Natural killer cell (primary cell): ENCODE measurements around the gene NFIA. TPM values are rescaled to one million over a fixed set of nuclear protein-coding genes. Genes with fewer than 3 reads are reported as not detected.
A peak's percentile ranks its signal among the peaks of the same experiment; 100 is the strongest.

Source experiments
- ATAC-seq, 3 donors: fragments of 150-1000 bp in 2 of 3; fragments of 200-7000 bp in 1 of 3; cut with Tn5 transposase; 1 replicate in 1 of 3; 2 replicates in 2 of 3; pipeline ENCODE4 v1.10.0; 2021; ENCODE audit warnings: mild to moderate bottlenecking in 2 of 3, moderate library complexity in 2 of 3
- DNase-seq, 2 donors: peaks; one replicate each; pipeline versions ENCODE4 v3.0.0 to v3.0.0-alpha.2; 2013 to 2021; ENCODE audit warnings: mixed read lengths in 1 of 2
- H3K27ac ChIP-seq: one replicate; pipeline ENCODE4 v1.5.1; 2013; ENCODE audit warnings: mild to moderate bottlenecking, low read length
- H3K27me3 ChIP-seq: one replicate; pipeline ENCODE4 v1.6.1; 2013; ENCODE audit warnings: low read length; ENCODE audit not compliant: control insufficient read depth, insufficient read depth
- H3K36me3 ChIP-seq: one replicate; pipeline ENCODE4 v1.6.1; 2013; ENCODE audit warnings: low read length; ENCODE audit not compliant: control insufficient read depth, insufficient read depth
- H3K4me1 ChIP-seq: one replicate; pipeline ENCODE4 v1.6.1; 2013; ENCODE audit warnings: low read length; ENCODE audit not compliant: control insufficient read depth, insufficient read depth
- H3K4me3 ChIP-seq: one replicate; pipeline ENCODE4 v1.5.1; 2013; ENCODE audit warnings: low read length
- H3K9me3 ChIP-seq: one replicate; pipeline ENCODE4 v1.6.1; 2013; ENCODE audit warnings: low read length; ENCODE audit not compliant: control insufficient read depth, insufficient read depth
- H3K27ac Mint-ChIP-seq, 2 donors: one replicate each; pipeline ENCODE4 v1.8.0; 2022; ENCODE audit warnings: mild to moderate bottlenecking in 2 of 2, mixed read lengths in 2 of 2, moderate library complexity in 1 of 2
- H3K27me3 Mint-ChIP-seq, 2 donors: one replicate each; pipeline ENCODE4 v1.8.0; 2022; ENCODE audit warnings: low read depth in 2 of 2, mixed read lengths in 2 of 2
- H3K36me3 Mint-ChIP-seq: one replicate; pipeline ENCODE4 v1.8.0; 2022; ENCODE audit warnings: mixed read lengths
- H3K4me1 Mint-ChIP-seq, 2 donors: one replicate each; pipeline ENCODE4 v1.8.0; 2022; ENCODE audit warnings: mixed read lengths in 2 of 2
- H3K4me3 Mint-ChIP-seq: one replicate; pipeline ENCODE4 v1.8.0; 2022; ENCODE audit warnings: mild to moderate bottlenecking, moderate library complexity, mixed read lengths
- H3K9me3 Mint-ChIP-seq, 2 donors: one replicate each; pipeline ENCODE4 v1.8.0; 2022; ENCODE audit warnings: mixed read lengths in 2 of 2
- WGBS: methylation state at CpG from one replicate; pipeline ENCODE4 v1.1.7; 2013; ENCODE audit warnings: missing lambda C conversion rate; ENCODE audit not compliant: insufficient coverage; 5-methylcytosine and 5-hydroxymethylcytosine counted together
- intact Hi-C: fragments of 100-400 bp; cut with micrococcal nuclease; formaldehyde crosslinking; loops from one replicate; pipeline ENCODE4 v1.14.2; 2022
- total RNA-seq, 4 donors: library from RNA; stranded (reverse); fragments of 120-200 nt in 1 of 4; gene quantifications; one replicate each; pipeline versions ENCODE4 v1.2.3 to v1.2.4, GENCODE V29; 2013 to 2022
- TF ChIP-seq, protein P1 (sequence below): fragments of 200-600 bp; IDR thresholded peaks from one replicate; pipeline ENCODE4 v1.8.0; 2022; ENCODE audit warnings: antibody characterized with exemption

Gene NFIA
- total RNA-seq, 3 donors from 2014 or later (not counting 1 experiment from before 2014, with no cell fraction given), result 3.5 to 6.5 (median 3.6) TPM

DNA sequence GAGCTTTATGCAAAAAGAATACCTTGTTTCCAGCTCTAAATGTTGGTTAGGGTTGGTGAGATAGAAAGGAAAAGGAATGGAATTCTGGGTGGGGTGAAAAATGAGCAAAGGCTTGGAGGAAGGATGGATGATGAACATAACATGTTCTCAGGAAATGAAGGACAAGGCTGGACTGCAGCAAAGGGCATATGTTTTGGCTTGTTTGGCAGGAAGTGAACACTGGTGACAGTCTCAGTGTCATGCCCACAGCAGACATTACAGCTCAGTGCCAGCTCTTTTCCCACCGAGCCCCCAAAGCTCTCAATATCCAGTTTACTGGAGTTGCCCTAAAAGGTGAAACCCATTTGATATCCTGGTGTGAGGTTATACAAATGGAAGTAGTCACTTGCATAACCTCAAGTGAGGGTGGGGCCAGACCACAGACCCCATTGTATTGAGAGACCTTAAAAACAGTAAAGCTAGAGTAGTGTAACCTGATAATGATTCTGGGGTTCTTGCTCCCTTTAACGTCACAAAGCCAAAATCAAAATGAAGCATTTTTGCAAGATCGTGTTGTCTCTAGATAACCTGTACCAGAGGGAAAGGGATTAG, 270.6 kb downstream of the NFIA start:
- 85% methylated on average over 2 of the region's 3 CpGs for WGBS
- intact Hi-C loops, result no loop called here
- no peak overlapping the region for H3K27ac ChIP-seq
- Mint-ChIP-seq H3K9me3 (no peaks in the 10 kb centered on the region), H3K27ac (peak overlapping the region in 1 of 2 donors; percentile 37), H3K27me3 (no peaks in the 10 kb centered on the region), H3K4me1 (peaks cover 8 to 20% of the 10 kb centered on the region in 2 donors), H3K4me3 (no peak overlapping the region), H3K36me3 (no peaks in the 10 kb centered on the region)
- H3K4me3 ChIP-seq, result no peak overlapping the region
- H3K27me3 ChIP-seq, result no peaks in the 10 kb centered on the region
- ATAC-seq (peak in 1 of 3 donors; percentile 48), DNase-seq (no peak)
- TF ChIP-seq, protein P1, sequence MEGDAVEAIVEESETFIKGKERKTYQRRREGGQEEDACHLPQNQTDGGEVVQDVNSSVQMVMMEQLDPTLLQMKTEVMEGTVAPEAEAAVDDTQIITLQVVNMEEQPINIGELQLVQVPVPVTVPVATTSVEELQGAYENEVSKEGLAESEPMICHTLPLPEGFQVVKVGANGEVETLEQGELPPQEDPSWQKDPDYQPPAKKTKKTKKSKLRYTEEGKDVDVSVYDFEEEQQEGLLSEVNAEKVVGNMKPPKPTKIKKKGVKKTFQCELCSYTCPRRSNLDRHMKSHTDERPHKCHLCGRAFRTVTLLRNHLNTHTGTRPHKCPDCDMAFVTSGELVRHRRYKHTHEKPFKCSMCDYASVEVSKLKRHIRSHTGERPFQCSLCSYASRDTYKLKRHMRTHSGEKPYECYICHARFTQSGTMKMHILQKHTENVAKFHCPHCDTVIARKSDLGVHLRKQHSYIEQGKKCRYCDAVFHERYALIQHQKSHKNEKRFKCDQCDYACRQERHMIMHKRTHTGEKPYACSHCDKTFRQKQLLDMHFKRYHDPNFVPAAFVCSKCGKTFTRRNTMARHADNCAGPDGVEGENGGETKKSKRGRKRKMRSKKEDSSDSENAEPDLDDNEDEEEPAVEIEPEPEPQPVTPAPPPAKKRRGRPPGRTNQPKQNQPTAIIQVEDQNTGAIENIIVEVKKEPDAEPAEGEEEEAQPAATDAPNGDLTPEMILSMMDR, result no peak
- no peaks in the 10 kb centered on the region for H3K4me1 ChIP-seq
- H3K36me3 ChIP-seq, result no peaks in the 10 kb centered on the region
- no peaks in the 10 kb centered on the region for H3K9me3 ChIP-seq

DNA sequence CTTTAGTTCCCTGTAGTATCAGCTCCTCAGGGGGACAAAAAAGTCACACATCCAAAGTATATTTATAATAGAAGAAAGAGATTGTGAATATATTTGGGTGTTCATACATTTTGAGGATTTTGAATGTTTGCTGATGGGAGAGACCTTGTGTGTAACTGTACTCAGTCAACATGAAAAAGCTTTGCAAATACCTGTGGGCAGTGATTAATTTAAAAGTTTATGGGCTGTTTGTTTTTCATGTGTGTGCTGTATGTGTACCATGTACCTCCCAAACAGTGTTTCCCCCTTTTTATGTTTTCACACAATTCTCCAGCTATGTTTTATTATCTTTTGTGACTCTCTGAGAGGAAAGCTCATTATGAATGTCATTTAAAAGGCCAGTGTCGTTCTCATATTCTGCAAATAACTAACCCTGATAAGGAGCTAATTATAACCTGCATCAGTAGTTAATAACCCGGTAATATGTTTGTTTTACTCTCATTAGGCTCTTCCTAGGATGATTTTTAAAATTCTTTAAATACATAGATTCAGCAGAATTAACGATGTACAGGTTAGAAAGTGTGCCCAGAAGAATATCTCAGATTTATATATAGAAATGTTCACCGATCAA, 271.5 kb downstream of the NFIA start:
- Mint-ChIP-seq H3K36me3 (no peaks in the 10 kb centered on the region), H3K27ac (no peak overlapping the region), H3K27me3 (no peaks in the 10 kb centered on the region), H3K9me3 (no peaks in the 10 kb centered on the region), H3K4me3 (no peak overlapping the region), H3K4me1 (peaks cover 8 to 20% of the 10 kb centered on the region in 2 donors)
- DNase-seq (no peak), ATAC-seq (no peak)
- no peak overlapping the region for H3K4me3 ChIP-seq
- no peak overlapping the region for H3K27ac ChIP-seq
- intact Hi-C loops, result no loop called here
- H3K36me3 ChIP-seq, result no peaks in the 10 kb centered on the region
- H3K27me3 ChIP-seq, result no peaks in the 10 kb centered on the region
- no peaks in the 10 kb centered on the region for H3K9me3 ChIP-seq
- WGBS, result no CpG with 5 or more reads among the region's 4 CpGs
- TF ChIP-seq, protein P1, result no peak
- no peaks in the 10 kb centered on the region for H3K4me1 ChIP-seq

DNA sequence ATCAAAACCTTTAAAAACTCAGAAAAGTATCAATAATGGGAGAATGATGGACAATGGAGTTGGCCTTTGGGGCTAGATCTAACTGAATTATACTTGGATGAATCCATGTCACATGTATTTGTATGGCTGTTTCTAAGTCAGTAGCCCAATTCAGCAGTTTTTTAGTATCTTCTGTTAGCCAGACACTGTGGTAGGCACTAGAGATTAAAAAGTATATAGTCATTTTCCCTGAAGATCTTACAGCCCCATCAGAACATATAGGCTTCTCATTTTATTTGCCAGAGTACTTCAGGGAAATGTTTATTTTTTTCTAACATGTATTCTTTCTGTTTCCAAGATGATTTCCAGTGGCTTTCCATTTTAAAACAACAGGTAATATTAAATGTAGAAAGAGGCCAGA, 273.7 kb downstream of the NFIA start:
- Histone ChIP-seq H3K27me3 (no peaks in the 10 kb centered on the region), H3K4me1 (no peaks in the 10 kb centered on the region), H3K27ac (no peak overlapping the region), H3K36me3 (no peaks in the 10 kb centered on the region), H3K9me3 (no peaks in the 10 kb centered on the region), H3K4me3 (no peak overlapping the region)
- intact Hi-C loops, result no loop called here
- Mint-ChIP-seq H3K36me3 (no peaks in the 10 kb centered on the region), H3K27me3 (no peaks in the 10 kb centered on the region), H3K27ac (no peak overlapping the region), H3K4me1 (peaks cover 8 to 20% of the 10 kb centered on the region in 2 donors), H3K4me3 (no peak overlapping the region), H3K9me3 (no peaks in the 10 kb centered on the region)
- DNase-seq (no peak), ATAC-seq (no peak)
- TF ChIP-seq, protein P1, result no peak

DNA sequence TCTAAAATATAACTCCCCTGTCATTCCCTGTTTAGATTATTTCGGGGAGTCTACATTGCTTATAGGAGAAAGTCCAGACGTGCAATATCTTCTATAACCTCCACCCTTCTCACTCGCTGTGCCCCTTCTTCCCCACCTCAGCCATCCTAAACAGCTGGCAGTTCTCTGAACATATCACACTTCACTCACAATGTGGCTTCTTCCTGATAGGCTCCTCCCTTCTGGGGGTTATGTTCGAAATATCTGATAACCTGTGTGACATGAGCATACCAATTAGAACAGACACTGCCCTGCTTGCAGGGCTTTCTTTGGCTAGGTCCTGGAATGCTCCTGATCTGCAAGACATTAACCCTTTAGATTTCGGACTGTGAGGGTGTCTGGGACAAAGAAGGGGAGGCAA, 274.6 kb downstream of the NFIA start:
- Histone ChIP-seq H3K4me3 (no peak overlapping the region), H3K4me1 (no peaks in the 10 kb centered on the region), H3K36me3 (no peaks in the 10 kb centered on the region), H3K9me3 (no peaks in the 10 kb centered on the region), H3K27me3 (no peaks in the 10 kb centered on the region), H3K27ac (no peak overlapping the region)
- Mint-ChIP-seq H3K36me3 (no peaks in the 10 kb centered on the region), H3K27me3 (no peaks in the 10 kb centered on the region), H3K4me1 (peaks cover 8 to 20% of the 10 kb centered on the region in 2 donors), H3K9me3 (no peaks in the 10 kb centered on the region), H3K4me3 (no peak overlapping the region), H3K27ac (no peak overlapping the region)
- intact Hi-C loops, result no loop called here
- no peak for ATAC-seq
- 66% methylated on average over 5 of the region's 5 CpGs for WGBS
- no peak for DNase-seq
- TF ChIP-seq, protein P1, result no peak
